ENCODE results near the gene TEX14. TPM values are rescaled to one million over a fixed set of nuclear protein-coding genes. Genes with fewer than 3 reads are reported as not detected.
A peak's percentile ranks its signal among the peaks of the same experiment; 100 is the strongest.

Gene TEX14
- total and polyA plus RNA-seq, 4 experiments from 2014 or later, result 1.3 to 1.6 TPM; not detected in 2

DNA sequence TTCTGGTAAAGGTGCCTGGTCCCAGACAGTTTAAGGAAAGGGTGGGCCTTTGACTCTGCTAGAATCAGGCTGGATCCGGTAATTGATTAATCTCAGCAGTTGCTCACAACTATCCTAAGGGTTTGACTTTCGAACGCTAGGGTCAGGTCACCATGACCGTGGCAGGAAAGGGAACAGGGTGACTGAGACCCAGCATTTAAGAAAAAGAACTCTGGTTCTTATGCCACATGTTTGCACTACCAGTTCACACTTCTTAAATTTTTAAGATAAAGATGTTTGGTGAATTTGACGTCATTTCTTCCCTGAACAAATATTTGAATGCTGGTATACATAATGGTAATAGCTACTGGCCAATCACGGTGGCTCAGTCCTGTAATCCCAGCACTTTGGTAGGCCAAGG, 52.2 kb downstream of the TEX14 start:
- H3K27me3 Mint-ChIP-seq, result no peaks in the 10 kb centered on the region
- CTCF ChIA-PET (ENCODE audit: partially characterized antibody), result no interaction called here

GRCh38 chr17:58637011-58637570, 54.8 kb downstream of the TEX14 start:
- DNase-seq, result no peak
- peaks cover 0 to 3% (median 0%) of the 10 kb centered on the region in 4 donors for H3K4me1 Mint-ChIP-seq
- ChIA-PET POLR2A (ENCODE audit: partially characterized antibody) (interaction anchor here (1.0 kb wide), 1 partner anchor 21 kb away, joined by 3 read pairs; no protein-coding TSS in a partner anchor), CTCF (ENCODE audit: partially characterized antibody) (interaction anchor here (1.1 kb wide), 1 partner anchor 9 kb away, joined by 3 read pairs; no protein-coding TSS in a partner anchor)
- no peaks in the 10 kb centered on the region for H3K36me3 Mint-ChIP-seq
- Histone ChIP-seq H3K9me3 (ENCODE audit: control insufficient read depth in 1 of 2, low read length in 2 of 2) (no peaks in the 10 kb centered on the region), H3K36me3 (ENCODE audit: insufficient read depth, low read length) (no peaks in the 10 kb centered on the region), H3K4me1 (ENCODE audit: insufficient read depth, low read length) (peaks cover 4% of the 10 kb centered on the region), H3K4me3 (ENCODE audit: low read length in 2 of 2) (no peak overlapping the region), H3K27me3 (ENCODE audit: insufficient read depth, low read length) (no peaks in the 10 kb centered on the region), H3K27ac (ENCODE audit: low read depth, low read length) (no peak overlapping the region)
- no peak overlapping the region for H3K4me3 Mint-ChIP-seq
- no peak overlapping the region for H3K27ac Mint-ChIP-seq
- intact Hi-C loops (cut with micrococcal nuclease), result no loop called here
- peaks cover 0 to 2% (median 0%) of the 10 kb centered on the region in 8 donors for H3K9me3 Mint-ChIP-seq
- H3K27me3 Mint-ChIP-seq, result no peaks in the 10 kb centered on the region

More for the DNA sequence above, 52.2 kb downstream of the TEX14 start:
- Mint-ChIP-seq H3K27ac (no peak overlapping the region), H3K4me3 (no peak overlapping the region), H3K9me3 (no peaks in the 10 kb centered on the region), H3K4me1 (no peaks in the 10 kb centered on the region), H3K36me3 (no peaks in the 10 kb centered on the region)
- intact Hi-C loops (cut with micrococcal nuclease), result no loop called here
- no peaks in the 10 kb centered on the region for H3K9me3 ChIP-seq (ENCODE audit: control insufficient read depth in 1 of 2, low read length in 2 of 2)
- POLR2A ChIA-PET (ENCODE audit: partially characterized antibody), result interaction anchor here (1.9 kb wide), 1 partner anchor 8 kb away, joined by 11 read pairs; no protein-coding TSS in a partner anchor
- DNase-seq, result no peak
- no peak overlapping the region for H3K4me3 ChIP-seq (ENCODE audit: low read length in 2 of 2)
- no peaks in the 10 kb centered on the region for H3K4me1 ChIP-seq (ENCODE audit: insufficient read depth, low read length)
- H3K27ac ChIP-seq (ENCODE audit: low read depth, low read length), result no peak overlapping the region
- no peaks in the 10 kb centered on the region for H3K27me3 ChIP-seq (ENCODE audit: insufficient read depth, low read length)
- H3K36me3 ChIP-seq (ENCODE audit: insufficient read depth, low read length), result no peaks in the 10 kb centered on the region

DNA sequence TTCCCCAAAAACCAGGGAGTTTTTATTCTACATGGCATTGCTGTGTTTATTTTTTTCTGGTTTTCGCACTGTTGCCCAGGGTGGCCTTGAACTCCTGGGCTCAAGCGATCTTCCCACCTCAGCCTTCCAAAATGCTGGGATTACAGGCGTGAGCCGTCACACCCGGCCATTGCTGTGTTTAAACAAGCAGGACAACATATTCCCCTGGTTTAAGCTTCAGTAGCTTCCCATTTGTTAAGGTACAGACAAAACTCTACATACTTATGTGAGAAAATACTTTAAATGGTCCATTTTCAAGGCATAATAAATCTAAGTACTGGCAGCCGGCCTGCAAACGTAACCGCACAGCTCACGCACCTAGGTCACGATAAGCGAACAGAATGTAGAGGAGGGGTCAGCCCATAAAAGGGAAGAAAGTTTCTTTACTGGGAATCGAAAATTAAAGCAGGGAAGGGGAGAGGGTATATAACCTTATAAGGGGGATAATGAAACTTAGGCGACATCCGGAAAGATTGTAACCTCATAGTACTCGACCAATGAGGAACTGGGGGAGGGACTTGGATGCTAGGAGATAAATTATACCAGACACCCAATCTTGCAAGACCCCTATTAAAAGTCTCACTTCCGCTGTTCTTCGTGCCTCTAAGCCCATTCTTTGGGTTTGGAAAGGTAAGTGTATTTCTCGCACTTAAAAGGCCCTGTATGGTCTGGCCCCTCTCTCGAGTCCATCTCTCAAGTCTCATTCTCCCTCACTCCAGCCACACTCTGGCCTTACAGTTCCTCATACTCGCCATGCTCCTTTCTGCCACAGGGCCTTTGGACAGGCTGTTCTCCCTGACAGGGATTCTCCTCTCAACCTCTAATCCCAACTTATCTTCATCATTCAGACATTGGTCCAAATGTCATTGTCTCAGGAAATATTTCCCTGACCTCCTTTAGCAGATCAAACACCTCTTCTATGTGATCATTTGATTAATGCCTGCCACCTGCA, 59.2 kb downstream of the TEX14 start:
- H3K9me3 ChIP-seq (ENCODE audit: control insufficient read depth in 1 of 2, low read length in 2 of 2), result no peaks in the 10 kb centered on the region
- H3K27ac ChIP-seq (ENCODE audit: low read depth, low read length), result peak overlapping the region; percentile 83
- intact Hi-C loops (cut with micrococcal nuclease), result loop anchor here (1.0 to 5.0 kb wide), 5 partner anchors 27 to 474 kb away; partner anchors contain the start of genes RAD51C, TEX14 and TRIM37
- Mint-ChIP-seq H3K27me3 (no peaks in the 10 kb centered on the region), H3K27ac (peak overlapping the region in 3 of 7 donors; percentile 48 to 83 (median 79)), H3K4me1 (peaks cover 0 to 4% (median 1%) of the 10 kb centered on the region in 4 donors), H3K4me3 (peak overlapping the region in 5 of 8 donors; percentile 26 to 64 (median 56)), H3K9me3 (peaks cover 0 to 2% (median 0%) of the 10 kb centered on the region in 8 donors), H3K36me3 (no peaks in the 10 kb centered on the region)
- POLR2A ChIA-PET (ENCODE audit: partially characterized antibody), result interaction anchor here (0.6 to 2.8 kb wide), 42 partner anchors 8 to 1718 kb away, joined by 3 to 101 read pairs (median 4); partner anchors contain the start of genes AKAP1, CLTC, DHX40 and DYNLL2
- H3K4me1 ChIP-seq (ENCODE audit: insufficient read depth, low read length), result peaks cover 16% of the 10 kb centered on the region
- DNase-seq, result no peak
- peak overlapping the region; percentile 31 to 47 for H3K4me3 ChIP-seq (ENCODE audit: low read length in 2 of 2)
- no peaks in the 10 kb centered on the region for H3K27me3 ChIP-seq (ENCODE audit: insufficient read depth, low read length)
- CTCF ChIA-PET (ENCODE audit: partially characterized antibody), result interaction anchor here (0.6 to 2.3 kb wide), 9 partner anchors 8 to 373 kb away, joined by 3 to 12 read pairs (median 4); no protein-coding TSS in a partner anchor
- no peaks in the 10 kb centered on the region for H3K36me3 ChIP-seq (ENCODE audit: insufficient read depth, low read length)

GRCh38 chr17:58631523-58632323, 60.1 kb downstream of the TEX14 start:
- intact Hi-C loops (cut with micrococcal nuclease), result loop anchor here (1.0 to 5.0 kb wide), 6 partner anchors 28 to 475 kb away; partner anchors contain the start of genes RAD51C, TEX14 and TRIM37
- H3K4me3 Mint-ChIP-seq, result no peak overlapping the region
- POLR2A ChIA-PET (ENCODE audit: partially characterized antibody), result interaction anchor here (0.6 to 2.8 kb wide), 43 partner anchors 9 to 1718 kb away, joined by 3 to 101 read pairs (median 4); partner anchors contain the start of genes AKAP1, CLTC, DHX40 and DYNLL2

DNA sequence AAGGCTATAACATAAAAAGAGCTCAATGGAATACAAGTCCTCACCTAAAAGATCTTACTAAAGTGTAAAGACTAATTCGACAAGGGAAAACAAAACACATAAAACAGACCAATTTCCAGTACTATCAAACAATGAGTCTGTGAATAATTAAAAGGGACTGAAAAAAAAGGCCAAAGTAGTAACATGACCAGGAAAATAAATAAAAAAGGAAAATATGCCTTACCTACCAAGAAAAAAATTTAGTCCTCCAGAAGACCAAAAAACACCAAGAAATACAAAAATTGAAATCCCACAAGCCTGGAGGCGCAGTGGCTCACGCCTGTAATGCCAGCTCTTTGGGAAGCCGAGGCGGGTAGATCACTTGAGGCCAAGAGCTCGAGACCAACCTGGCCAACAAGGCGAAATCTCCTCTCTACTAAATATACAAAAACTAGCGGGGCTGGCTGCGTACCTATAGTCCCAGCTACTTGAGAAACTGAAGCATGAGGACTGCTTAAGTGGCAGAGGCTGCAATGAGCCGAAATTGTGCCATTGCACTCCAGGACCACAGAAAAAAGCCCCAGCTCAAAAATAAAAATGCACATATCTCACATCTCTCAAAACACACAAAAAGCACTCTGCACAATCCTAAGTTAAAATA, 60.8 kb downstream of the TEX14 start:
- intact Hi-C loops (cut with micrococcal nuclease), result loop anchor here (1.0 to 5.0 kb wide), 2 partner anchors 44 to 294 kb away; no protein-coding TSS in a partner anchor
- Histone ChIP-seq H3K4me1 (ENCODE audit: insufficient read depth, low read length) (peaks cover 16% of the 10 kb centered on the region), H3K27ac (ENCODE audit: low read depth, low read length) (peak overlapping the region; percentile 83), H3K27me3 (ENCODE audit: insufficient read depth, low read length) (no peaks in the 10 kb centered on the region), H3K9me3 (ENCODE audit: control insufficient read depth in 1 of 2, low read length in 2 of 2) (no peaks in the 10 kb centered on the region), H3K36me3 (ENCODE audit: insufficient read depth, low read length) (no peaks in the 10 kb centered on the region), H3K4me3 (ENCODE audit: low read length in 2 of 2) (peak overlapping the region in 1 of 2 donors; percentile 47)
- peaks cover 0 to 2% (median 0%) of the 10 kb centered on the region in 8 donors for H3K9me3 Mint-ChIP-seq
- DNase-seq, result peak in 1 of 5 donors; percentile 50
- H3K27me3 Mint-ChIP-seq, result no peaks in the 10 kb centered on the region
- H3K4me3 Mint-ChIP-seq, result peak overlapping the region in 5 of 8 donors; percentile 11 to 78 (median 65)
- H3K36me3 Mint-ChIP-seq, result no peaks in the 10 kb centered on the region
- H3K27ac Mint-ChIP-seq, result peak overlapping the region in 1 of 7 donors; percentile 62
- CTCF ChIA-PET (ENCODE audit: partially characterized antibody), result interaction anchor here (1.2 to 2.3 kb wide), 5 partner anchors 26 to 112 kb away, joined by 3 to 12 read pairs (median 7); no protein-coding TSS in a partner anchor
- peaks cover 0 to 4% (median 1%) of the 10 kb centered on the region in 4 donors for H3K4me1 Mint-ChIP-seq
- POLR2A ChIA-PET (ENCODE audit: partially characterized antibody), result interaction anchor here (0.7 to 2.8 kb wide), 21 partner anchors 15 to 934 kb away, joined by 3 to 101 read pairs (median 7); partner anchors contain the start of genes DHX40, GDPD1, HSF5 and MRPS23

More at GRCh38 chr17:58631523-58632323, 60.1 kb downstream of the TEX14 start:
- Mint-ChIP-seq H3K4me1 (peaks cover 0 to 4% (median 1%) of the 10 kb centered on the region in 4 donors), H3K9me3 (peaks cover 0 to 2% (median 0%) of the 10 kb centered on the region in 8 donors), H3K27ac (no peak overlapping the region), H3K36me3 (no peaks in the 10 kb centered on the region), H3K27me3 (no peaks in the 10 kb centered on the region)
- DNase-seq, result peak; percentile 92 to 95 (median 94)
- no peaks in the 10 kb centered on the region for H3K27me3 ChIP-seq (ENCODE audit: insufficient read depth, low read length)
- no peaks in the 10 kb centered on the region for H3K36me3 ChIP-seq (ENCODE audit: insufficient read depth, low read length)
- H3K4me1 ChIP-seq (ENCODE audit: insufficient read depth, low read length), result peaks cover 16% of the 10 kb centered on the region
- peak overlapping the region; percentile 83 for H3K27ac ChIP-seq (ENCODE audit: low read depth, low read length)
- peak overlapping the region; percentile 31 to 47 for H3K4me3 ChIP-seq (ENCODE audit: low read length in 2 of 2)
- no peaks in the 10 kb centered on the region for H3K9me3 ChIP-seq (ENCODE audit: control insufficient read depth in 1 of 2, low read length in 2 of 2)
- CTCF ChIA-PET (ENCODE audit: partially characterized antibody), result interaction anchor here (0.6 to 2.3 kb wide), 11 partner anchors 9 to 374 kb away, joined by 3 to 12 read pairs (median 4); no protein-coding TSS in a partner anchor

- Mint-ChIP-seq H3K27me3 (no peaks in the 10 kb centered on the region), H3K36me3 (no peaks in the 10 kb centered on the region), H3K4me1 (peaks cover 0 to 4% (median 0%) of the 10 kb centered on the region in 4 donors), H3K4me3 (no peak overlapping the region), H3K27ac (no peak overlapping the region), H3K9me3 (no peaks in the 10 kb centered on the region)
- DNase-seq, result no peak
- Histone ChIP-seq H3K27ac (ENCODE audit: low read depth, low read length) (no peak overlapping the region), H3K4me1 (ENCODE audit: insufficient read depth, low read length) (peaks cover 12% of the 10 kb centered on the region), H3K36me3 (ENCODE audit: insufficient read depth, low read length) (no peaks in the 10 kb centered on the region), H3K9me3 (ENCODE audit: control insufficient read depth in 1 of 2, low read length in 2 of 2) (no peaks in the 10 kb centered on the region), H3K4me3 (ENCODE audit: low read length in 2 of 2) (no peak overlapping the region), H3K27me3 (ENCODE audit: insufficient read depth, low read length) (no peaks in the 10 kb centered on the region)
- intact Hi-C loops (cut with micrococcal nuclease), result no loop called here
- CTCF ChIA-PET (ENCODE audit: partially characterized antibody), result no interaction called here
- POLR2A ChIA-PET (ENCODE audit: partially characterized antibody), result no interaction called here
Observed at GRCh38 chr17:58626905-58627304, 64.9 kb downstream of the TEX14 start.
